ENCODE data around the gene USP26. TPM values are rescaled to one million over a fixed set of nuclear protein-coding genes. Genes with fewer than 3 reads are reported as not detected.
"Not testable (repeated sequence)": the region's sequence is repeated elsewhere in the genome, so short reads cannot be mapped to it uniquely, and the experiment has no call there.

USP26 gene, protein sequence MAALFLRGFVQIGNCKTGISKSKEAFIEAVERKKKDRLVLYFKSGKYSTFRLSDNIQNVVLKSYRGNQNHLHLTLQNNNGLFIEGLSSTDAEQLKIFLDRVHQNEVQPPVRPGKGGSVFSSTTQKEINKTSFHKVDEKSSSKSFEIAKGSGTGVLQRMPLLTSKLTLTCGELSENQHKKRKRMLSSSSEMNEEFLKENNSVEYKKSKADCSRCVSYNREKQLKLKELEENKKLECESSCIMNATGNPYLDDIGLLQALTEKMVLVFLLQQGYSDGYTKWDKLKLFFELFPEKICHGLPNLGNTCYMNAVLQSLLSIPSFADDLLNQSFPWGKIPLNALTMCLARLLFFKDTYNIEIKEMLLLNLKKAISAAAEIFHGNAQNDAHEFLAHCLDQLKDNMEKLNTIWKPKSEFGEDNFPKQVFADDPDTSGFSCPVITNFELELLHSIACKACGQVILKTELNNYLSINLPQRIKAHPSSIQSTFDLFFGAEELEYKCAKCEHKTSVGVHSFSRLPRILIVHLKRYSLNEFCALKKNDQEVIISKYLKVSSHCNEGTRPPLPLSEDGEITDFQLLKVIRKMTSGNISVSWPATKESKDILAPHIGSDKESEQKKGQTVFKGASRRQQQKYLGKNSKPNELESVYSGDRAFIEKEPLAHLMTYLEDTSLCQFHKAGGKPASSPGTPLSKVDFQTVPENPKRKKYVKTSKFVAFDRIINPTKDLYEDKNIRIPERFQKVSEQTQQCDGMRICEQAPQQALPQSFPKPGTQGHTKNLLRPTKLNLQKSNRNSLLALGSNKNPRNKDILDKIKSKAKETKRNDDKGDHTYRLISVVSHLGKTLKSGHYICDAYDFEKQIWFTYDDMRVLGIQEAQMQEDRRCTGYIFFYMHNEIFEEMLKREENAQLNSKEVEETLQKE
- not detected in 2 replicates for total RNA-seq

DNA sequence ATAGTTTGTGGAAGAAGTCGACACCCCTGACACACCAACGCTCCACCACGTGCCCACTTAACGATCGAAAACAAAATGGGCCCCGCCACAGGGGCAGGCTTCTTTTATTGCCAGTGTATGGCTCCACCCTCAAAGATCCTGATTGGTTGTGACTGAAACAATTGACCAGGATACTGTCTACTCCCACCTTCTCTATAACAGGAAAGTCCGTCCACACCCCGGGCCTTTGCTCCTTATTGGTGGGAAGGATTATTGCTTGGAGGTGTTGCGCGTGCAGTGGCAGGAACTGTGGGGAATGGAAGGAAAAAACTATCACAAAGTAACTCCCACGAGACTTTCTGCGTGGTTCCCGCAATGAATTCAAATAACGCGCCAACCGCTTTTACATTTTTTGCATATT lies at the start of gene USP26:
Gene USP26, minus strand, starts transcription at position 79 of the 400 bp plus-strand sequence. CDS start 68,889 bp downstream, outside the sequence.
- H3K4me1 Mint-ChIP-seq, result no peaks in the 10 kb centered on the region
- H3K27me3 Mint-ChIP-seq, result no peaks in the 10 kb centered on the region
- no peak within 1 kb of the TSS for H3K27ac Mint-ChIP-seq
- H3K36me3 Mint-ChIP-seq (ENCODE audit: low read depth), result no peaks in the 10 kb centered on the region
- DNase-seq, result no peak
- no peaks in the 10 kb centered on the region for H3K9me3 Mint-ChIP-seq
- intact Hi-C loops (cut with micrococcal nuclease), result no loop called here
- no peak within 1 kb of the TSS for H3K4me3 Mint-ChIP-seq

DNA sequence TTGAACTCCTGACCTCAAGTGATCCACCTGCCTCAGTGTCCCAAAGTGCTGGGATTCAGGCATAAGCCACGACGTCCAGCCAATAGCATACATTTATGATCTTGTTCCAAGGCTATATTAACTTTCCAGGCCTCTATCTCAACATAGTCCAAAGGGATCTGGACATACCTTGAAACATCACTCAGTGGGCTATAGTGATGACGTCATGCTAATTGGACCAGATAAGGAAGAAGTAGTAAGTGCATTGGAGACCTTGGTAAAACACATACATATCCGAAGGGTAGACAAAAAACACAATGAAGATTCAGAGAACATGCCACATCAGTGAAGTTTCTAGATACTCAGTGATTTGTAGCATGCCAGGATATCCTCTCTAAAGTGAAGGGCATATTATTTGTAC lies 37.4 kb upstream of the USP26 start:
- Mint-ChIP-seq H3K27ac (no peak overlapping the region), H3K9me3 (no peaks in the 10 kb centered on the region), H3K4me1 (no peaks in the 10 kb centered on the region), H3K27me3 (no peaks in the 10 kb centered on the region), H3K4me3 (no peak overlapping the region), H3K36me3 (ENCODE audit: low read depth) (no peaks in the 10 kb centered on the region)
- intact Hi-C loops (cut with micrococcal nuclease), result no loop called here
- DNase-seq, result no peak

DNA sequence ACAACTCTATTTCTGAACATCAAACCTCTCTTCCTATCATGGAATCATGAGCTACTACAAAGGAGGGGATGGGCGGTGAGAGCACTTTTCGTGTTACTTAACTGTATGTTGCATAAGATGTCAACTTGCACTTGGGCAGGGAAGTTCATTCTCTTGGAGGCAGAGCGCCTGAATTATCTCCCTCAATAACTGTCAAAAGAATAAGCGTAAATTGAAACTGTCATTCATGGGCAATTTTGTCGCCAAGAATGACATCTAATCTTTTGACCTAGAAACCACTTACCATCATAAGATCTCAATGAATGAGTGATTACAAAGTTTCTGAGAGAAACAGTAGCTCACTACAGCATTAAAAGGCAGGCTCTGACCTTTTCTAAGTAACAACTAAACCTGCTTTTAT lies 23.5 kb upstream of the USP26 start:
- no peak for DNase-seq
- no peak overlapping the region for H3K27ac Mint-ChIP-seq
- H3K36me3 Mint-ChIP-seq (ENCODE audit: low read depth), result no peaks in the 10 kb centered on the region
- H3K4me1 Mint-ChIP-seq, result no peaks in the 10 kb centered on the region
- peaks cover 2% of the 10 kb centered on the region for H3K27me3 Mint-ChIP-seq
- no peak overlapping the region for H3K4me3 Mint-ChIP-seq
- intact Hi-C loops (cut with micrococcal nuclease), result no loop called here
- no peaks in the 10 kb centered on the region for H3K9me3 Mint-ChIP-seq

DNA sequence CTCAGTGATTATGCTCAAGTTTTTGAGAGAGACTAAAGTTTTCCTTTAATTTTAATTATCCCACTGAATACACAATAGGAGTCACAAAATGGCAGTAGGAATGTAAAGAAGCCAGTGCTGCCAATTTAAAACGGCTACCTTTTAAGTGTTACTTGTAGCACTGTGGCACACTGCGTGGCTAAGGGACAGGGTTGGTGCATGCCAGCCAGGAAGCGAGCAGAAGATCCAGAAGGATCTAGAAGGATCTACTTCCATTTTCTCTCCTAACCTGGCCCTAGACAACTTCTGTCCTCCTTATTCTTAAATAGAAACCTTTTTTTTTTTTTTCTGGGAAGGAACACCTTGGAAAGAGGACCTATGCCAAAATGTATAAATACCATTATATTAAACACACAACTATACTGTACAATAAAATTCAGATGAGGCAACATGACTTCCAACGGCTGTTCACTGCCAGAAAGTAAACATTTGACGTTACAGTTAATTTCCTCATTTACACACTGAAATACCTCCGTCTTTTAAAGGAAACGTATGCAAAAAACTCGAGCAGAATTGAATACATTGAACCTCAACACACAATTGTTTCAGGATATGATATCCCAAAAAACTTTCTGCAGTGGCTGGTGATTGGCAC lies 2.7 kb downstream of the USP26 start:
- no peak for DNase-seq
- no peaks in the 10 kb centered on the region for H3K27me3 Mint-ChIP-seq
- intact Hi-C loops (cut with micrococcal nuclease), result no loop called here
- no peak overlapping the region for H3K4me3 Mint-ChIP-seq
- H3K4me1 Mint-ChIP-seq, result no peaks in the 10 kb centered on the region
- H3K27ac Mint-ChIP-seq, result no peak overlapping the region
- H3K9me3 Mint-ChIP-seq, result no peaks in the 10 kb centered on the region
- H3K36me3 Mint-ChIP-seq (ENCODE audit: low read depth), result no peaks in the 10 kb centered on the region

DNA sequence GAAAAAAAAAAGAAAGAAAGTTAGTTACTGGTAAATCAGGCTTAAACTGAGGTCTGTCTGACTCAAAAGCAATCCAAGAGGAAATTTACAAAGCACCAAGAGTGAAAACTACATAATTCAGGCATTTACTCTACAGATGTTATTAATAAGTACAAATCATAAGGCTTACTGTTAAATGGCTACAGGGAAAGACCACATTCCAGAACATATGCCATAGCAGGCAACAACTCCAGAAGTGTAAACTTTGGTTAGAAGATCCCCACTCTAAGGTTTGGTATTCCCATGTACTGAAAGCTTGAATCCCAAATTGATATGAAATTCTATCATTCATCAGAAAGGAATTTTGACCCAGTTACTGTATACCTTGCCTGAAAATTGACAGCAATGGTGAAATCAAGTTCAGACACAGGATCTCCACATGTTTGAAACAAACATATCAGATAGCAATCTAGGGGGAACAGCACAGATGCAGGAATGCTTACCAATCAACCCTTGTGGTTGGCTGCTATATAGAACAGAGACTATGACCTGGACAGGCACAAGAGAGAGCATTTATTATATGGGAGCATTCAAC lies 6.6 kb downstream of the USP26 start:
- H3K36me3 Mint-ChIP-seq (ENCODE audit: low read depth), result no peaks in the 10 kb centered on the region
- H3K27me3 Mint-ChIP-seq, result no peaks in the 10 kb centered on the region
- intact Hi-C loops (cut with micrococcal nuclease), result no loop called here
- DNase-seq, result no peak
- H3K4me3 Mint-ChIP-seq, result no peak overlapping the region
- H3K4me1 Mint-ChIP-seq, result no peaks in the 10 kb centered on the region
- H3K9me3 Mint-ChIP-seq, result no peaks in the 10 kb centered on the region
- H3K27ac Mint-ChIP-seq, result no peak overlapping the region

DNA sequence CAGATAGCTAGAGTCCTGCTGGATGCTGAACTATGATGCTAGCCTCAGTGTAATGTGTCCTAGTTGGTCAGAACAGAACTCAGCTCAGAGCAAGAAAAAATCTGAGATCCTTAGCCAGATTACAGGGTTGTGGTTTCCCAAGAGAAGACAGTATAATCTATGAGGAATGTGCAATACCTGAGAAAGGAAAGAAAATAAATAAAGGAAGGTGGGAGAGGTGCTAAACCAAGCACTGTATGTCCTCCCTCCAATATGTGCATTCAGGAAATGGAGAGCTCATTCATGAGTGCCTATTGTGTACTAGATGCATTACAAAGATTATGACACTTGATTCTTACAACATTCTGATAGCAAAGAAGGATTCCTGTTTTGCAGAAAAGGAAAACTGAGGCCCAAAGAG lies 7.5 kb downstream of the USP26 start:
- Mint-ChIP-seq H3K4me1 (no peaks in the 10 kb centered on the region), H3K27ac (no peak overlapping the region), H3K27me3 (no peaks in the 10 kb centered on the region), H3K36me3 (ENCODE audit: low read depth) (no peaks in the 10 kb centered on the region), H3K9me3 (no peaks in the 10 kb centered on the region), H3K4me3 (no peak overlapping the region)
- no peak for DNase-seq
- intact Hi-C loops (cut with micrococcal nuclease), result no loop called here

DNA sequence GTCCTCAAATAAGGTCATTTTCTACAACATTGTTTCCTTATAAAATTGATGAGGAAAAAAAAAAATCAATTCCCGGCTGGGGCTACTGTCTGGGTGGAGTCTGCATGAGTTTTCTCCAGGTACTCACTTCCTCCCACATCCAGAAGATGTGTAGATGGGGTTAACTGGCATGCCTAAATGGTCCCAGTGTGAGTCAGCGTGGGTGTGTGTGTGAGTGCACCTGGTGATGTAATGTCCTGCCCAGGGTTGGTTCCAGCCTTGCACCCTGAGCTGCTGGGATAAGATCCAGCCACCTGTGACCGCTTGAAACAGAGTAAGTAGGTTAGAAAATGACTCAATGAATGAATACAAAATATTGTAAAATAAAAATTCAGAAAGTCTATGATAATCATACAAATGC lies 11.1 kb downstream of the USP26 start:
- Mint-ChIP-seq H3K27ac (no peak overlapping the region), H3K4me1 (no peaks in the 10 kb centered on the region), H3K27me3 (no peaks in the 10 kb centered on the region), H3K9me3 (no peaks in the 10 kb centered on the region), H3K4me3 (no peak overlapping the region), H3K36me3 (ENCODE audit: low read depth) (no peaks in the 10 kb centered on the region)
- DNase-seq, result no peak
- intact Hi-C loops (cut with micrococcal nuclease), result no loop called here

DNA sequence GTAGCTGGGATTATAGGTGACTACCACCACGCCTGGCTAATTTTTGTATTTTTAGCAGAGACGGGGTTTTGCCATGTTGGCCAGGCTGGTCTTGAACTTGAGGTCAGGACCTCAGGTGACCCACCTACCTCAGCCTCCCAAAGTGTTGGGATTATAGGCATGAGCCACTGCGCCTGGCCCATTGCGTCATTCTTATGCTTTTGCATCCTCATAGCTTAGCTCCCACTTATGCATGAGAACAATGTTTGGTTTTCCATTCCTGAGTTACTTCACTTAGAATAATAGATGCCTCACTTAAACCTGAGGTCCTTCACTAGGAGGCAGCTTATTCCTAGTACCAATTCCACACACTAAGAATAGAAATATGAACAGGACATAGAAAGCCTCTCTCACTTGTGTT lies 11.9 kb downstream of the USP26 start:
- intact Hi-C loops (cut with micrococcal nuclease); H3K27me3 Mint-ChIP-seq; DNase-seq; H3K27ac Mint-ChIP-seq; H3K4me3 Mint-ChIP-seq; H3K9me3 Mint-ChIP-seq; H3K4me1 Mint-ChIP-seq; H3K36me3 Mint-ChIP-seq (ENCODE audit: low read depth): not testable (repeated sequence)

DNA sequence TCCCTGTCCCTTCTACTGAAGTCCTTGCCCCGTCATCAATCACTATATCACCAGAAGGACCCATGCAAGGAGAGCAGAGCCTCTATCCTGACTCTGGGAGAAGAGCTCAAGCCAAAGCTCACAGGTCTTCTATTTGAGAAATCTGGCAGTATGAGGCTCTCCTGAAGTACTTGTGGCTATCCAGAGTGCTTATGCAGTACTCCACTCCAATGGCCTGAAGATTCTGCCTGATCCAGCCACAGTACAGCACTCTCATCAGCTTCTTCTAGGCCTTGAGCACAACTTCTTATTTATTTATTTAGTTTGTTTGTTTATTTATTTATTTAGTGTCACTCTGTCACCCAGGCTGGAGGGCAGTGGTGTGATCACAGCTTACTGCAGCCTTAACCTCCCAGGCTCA lies 13.0 kb downstream of the USP26 start:
- Mint-ChIP-seq H3K27ac (no peak overlapping the region), H3K9me3 (peaks cover 2% of the 10 kb centered on the region), H3K27me3 (no peaks in the 10 kb centered on the region), H3K36me3 (ENCODE audit: low read depth) (no peaks in the 10 kb centered on the region), H3K4me3 (no peak overlapping the region), H3K4me1 (no peaks in the 10 kb centered on the region)
- no peak for DNase-seq
- intact Hi-C loops (cut with micrococcal nuclease), result no loop called here

DNA sequence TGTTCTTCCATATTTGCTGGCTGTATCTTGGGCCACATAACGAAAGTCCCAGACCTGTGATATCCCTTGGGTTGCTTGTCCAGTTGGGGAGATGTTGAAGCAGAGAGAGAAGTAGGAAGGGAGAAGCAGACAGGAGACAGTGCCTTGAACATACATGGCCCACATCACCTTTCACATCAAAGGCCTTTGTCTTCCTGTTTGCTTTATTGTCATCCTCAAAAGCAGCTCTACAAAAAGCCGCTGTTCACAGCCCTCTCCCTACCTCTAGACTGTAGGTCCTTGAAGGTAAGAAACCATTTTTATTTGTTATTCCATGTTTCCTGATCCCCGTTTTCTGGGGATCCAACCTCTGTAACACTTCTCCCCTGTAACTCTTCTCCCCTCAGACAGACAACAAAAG lies 14.9 kb downstream of the USP26 start:
- Mint-ChIP-seq H3K4me3 (no peak overlapping the region), H3K27ac (no peak overlapping the region), H3K36me3 (ENCODE audit: low read depth) (no peaks in the 10 kb centered on the region)

DNA sequence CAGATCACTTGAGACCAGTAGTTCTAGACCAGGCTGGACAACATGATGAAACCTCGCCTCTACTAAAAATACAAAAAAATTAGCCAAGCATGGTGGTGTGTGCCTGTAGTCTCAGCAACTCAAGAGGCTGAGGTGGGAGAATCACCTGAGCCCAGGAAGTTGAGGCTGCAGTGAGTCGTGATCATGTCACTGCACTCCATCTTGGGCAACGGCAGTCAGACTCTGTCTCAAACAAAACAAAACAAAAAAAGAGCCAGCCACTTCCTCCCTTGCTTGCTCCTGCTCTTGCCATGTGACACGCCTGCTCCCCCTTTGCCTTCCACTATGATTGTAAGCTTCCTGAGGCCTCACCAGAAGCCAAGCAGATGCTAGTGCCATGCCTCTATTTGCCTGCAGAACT lies 19.1 kb downstream of the USP26 start:
- H3K4me3 Mint-ChIP-seq; H3K27me3 Mint-ChIP-seq; intact Hi-C loops (cut with micrococcal nuclease); H3K4me1 Mint-ChIP-seq; DNase-seq; H3K36me3 Mint-ChIP-seq (ENCODE audit: low read depth); H3K27ac Mint-ChIP-seq; H3K9me3 Mint-ChIP-seq: not testable (repeated sequence)

More for the DNA sequence above, 14.9 kb downstream of the USP26 start:
- no peaks in the 10 kb centered on the region for H3K27me3 Mint-ChIP-seq
- peaks cover 4% of the 10 kb centered on the region for H3K9me3 Mint-ChIP-seq
- intact Hi-C loops (cut with micrococcal nuclease), result no loop called here
- DNase-seq, result no peak
- H3K4me1 Mint-ChIP-seq, result no peaks in the 10 kb centered on the region

DNA sequence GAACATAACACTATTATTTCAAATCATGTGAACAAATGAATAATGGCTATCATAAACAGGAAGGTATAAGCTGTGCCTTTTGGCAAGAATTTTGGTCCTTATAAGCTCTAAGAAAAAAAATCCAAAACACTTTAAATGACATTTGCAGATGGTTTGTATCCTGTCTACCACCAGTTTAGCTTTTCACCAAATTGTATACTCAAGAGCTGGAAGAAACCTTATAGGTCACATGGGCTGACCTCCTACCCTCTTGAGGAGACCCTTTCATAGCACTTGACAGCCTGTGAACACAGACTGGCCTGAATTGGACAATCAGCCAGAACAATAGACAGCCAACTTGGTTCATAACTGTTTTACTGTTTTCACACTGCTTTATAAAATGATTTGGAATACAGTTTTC lies 24.3 kb downstream of the USP26 start:
- intact Hi-C loops (cut with micrococcal nuclease), result no loop called here
- H3K4me1 Mint-ChIP-seq, result no peaks in the 10 kb centered on the region
- no peak for DNase-seq
- no peaks in the 10 kb centered on the region for H3K27me3 Mint-ChIP-seq
- no peaks in the 10 kb centered on the region for H3K9me3 Mint-ChIP-seq
- no peaks in the 10 kb centered on the region for H3K36me3 Mint-ChIP-seq (ENCODE audit: low read depth)
- no peak overlapping the region for H3K27ac Mint-ChIP-seq
- H3K4me3 Mint-ChIP-seq, result no peak overlapping the region

DNA sequence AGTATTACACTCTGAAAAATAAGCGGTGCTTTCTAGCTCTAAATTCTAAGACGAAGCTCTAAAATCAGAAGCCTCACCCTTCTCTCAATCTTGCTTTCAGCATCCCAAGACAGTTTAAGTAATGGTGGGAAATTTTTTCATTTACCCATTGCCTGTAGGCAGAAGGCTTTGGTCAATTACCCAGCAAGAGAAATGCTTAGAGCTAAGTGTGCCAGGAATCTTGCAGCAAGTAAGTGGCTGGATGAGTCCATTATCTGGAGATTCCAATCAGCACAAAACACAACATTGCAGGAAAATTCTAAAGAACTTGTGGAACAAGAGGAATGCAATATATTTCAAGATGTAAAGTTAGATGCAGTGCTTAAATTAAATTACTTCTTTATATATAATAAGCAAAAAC lies 28.4 kb downstream of the USP26 start:
- Mint-ChIP-seq H3K9me3 (peaks cover 3% of the 10 kb centered on the region), H3K4me1 (no peaks in the 10 kb centered on the region), H3K27ac (no peak overlapping the region), H3K4me3 (no peak overlapping the region), H3K27me3 (peaks cover 2% of the 10 kb centered on the region), H3K36me3 (ENCODE audit: low read depth) (no peaks in the 10 kb centered on the region)
- DNase-seq, result no peak
- intact Hi-C loops (cut with micrococcal nuclease), result no loop called here

DNA sequence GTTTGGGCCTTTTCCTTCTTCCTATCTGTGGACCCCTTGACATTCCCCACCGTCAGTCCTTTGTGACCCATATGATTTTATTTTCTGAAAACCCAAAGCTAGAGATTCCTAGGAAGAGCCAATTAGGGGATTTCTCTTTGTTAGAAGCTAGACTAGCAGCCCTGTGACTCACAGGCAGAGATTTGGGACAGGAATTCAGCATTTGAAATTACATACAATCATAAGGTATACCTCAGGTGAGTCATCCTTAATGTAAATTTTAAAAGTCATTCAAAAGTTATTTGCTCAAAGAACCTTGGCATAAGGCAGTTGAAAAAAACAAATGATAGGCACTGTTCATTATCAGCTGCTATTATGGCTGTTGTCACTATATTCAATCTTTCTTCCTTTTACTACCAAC lies 40.6 kb downstream of the USP26 start:
- intact Hi-C loops (cut with micrococcal nuclease), result no loop called here
- H3K4me3 Mint-ChIP-seq, result no peak overlapping the region
- no peaks in the 10 kb centered on the region for H3K4me1 Mint-ChIP-seq
- H3K27me3 Mint-ChIP-seq, result peaks cover 2% of the 10 kb centered on the region
- no peak for DNase-seq
- no peaks in the 10 kb centered on the region for H3K9me3 Mint-ChIP-seq
- H3K36me3 Mint-ChIP-seq (ENCODE audit: low read depth), result no peaks in the 10 kb centered on the region
- H3K27ac Mint-ChIP-seq, result no peak overlapping the region
